Ovary (tissue), 9 donors: ENCODE data around the gene SIX4. TPM values are rescaled to one million over a fixed set of nuclear protein-coding genes. Genes with fewer than 3 reads are reported as not detected.
"Not testable (repeated sequence)": the region's sequence is repeated elsewhere in the genome, so short reads cannot be mapped to it uniquely, and the experiment has no call there.

Experiments
- DNase-seq, 5 donors: peaks; one replicate each; pipeline ENCODE4 v3.0.0-alpha.2; 2019 to 2020
- H3K27ac ChIP-seq, 2 donors: fragments of 200-600 bp; one replicate each; pipeline versions ENCODE4 v1.5.1 to v1.8.0; 2019 to 2022
- H3K27me3 ChIP-seq: fragments of 200-600 bp; one replicate; pipeline ENCODE4 v1.8.0; 2022
- H3K36me3 ChIP-seq: fragments of 200-600 bp; sonication (generic); one replicate; pipeline ENCODE4 v1.5.1; 2019
- H3K4me1 ChIP-seq: one replicate; pipeline ENCODE4 v1.8.1; 2013; ENCODE audit warnings: mild to moderate bottlenecking, moderate library complexity; ENCODE audit not compliant: insufficient read depth
- H3K4me3 ChIP-seq: fragments of 200-600 bp; sonication (generic); one replicate; pipeline ENCODE4 v1.5.1; 2017
- H3K9me3 ChIP-seq, 2 donors: fragments of 200-600 bp in 1 of 2; sonication (generic) in 1 of 2; one replicate each; pipeline versions ENCODE4 v1.5.1 to v1.8.1; 2013 to 2019; ENCODE audit warnings: mild to moderate bottlenecking in 1 of 2, moderate library complexity in 1 of 2
- EP300 ChIP-seq: sonication (generic); formaldehyde crosslinking; IDR thresholded peaks from one replicate; pipeline ENCODE4 v1.6.1; 2017; ENCODE audit warnings: antibody characterized with exemption
- POLR2A ChIP-seq: fragments of 450-650 bp; IDR thresholded peaks from one replicate; pipeline ENCODE4 v1.6.1; 2017; ENCODE audit warnings: antibody characterized with exemption, mild to moderate bottlenecking, moderate library complexity
- WGBS, 3 donors: extraction: QIAGEN DNeasy Blood & Tissue Kit in 1 of 3; methylation state at CpG; one replicate each; pipeline versions ENCODE4 v1.1.5 to v1.1.7; 2013 to 2017; 5-methylcytosine and 5-hydroxymethylcytosine counted together
- intact Hi-C, 4 donors: fragments of 100-400 bp; cut with DNase I; formaldehyde crosslinking; loops; one replicate each; pipeline versions ENCODE4 v1.11.0 to v1.15.1; 2022 to 2023
- polyA plus RNA-seq, 2 donors: library from polyadenylated mRNA; stranded (reverse); fragments of 200-250 nt in 1 of 2; fragments of 350-450 nt in 1 of 2; fragmentation: Illumina TruSeq in 1 of 2; extraction: RNeasy Lipid Tissue Mini Kit (QIAGEN cat#74804) in 1 of 2; gene quantifications; one replicate each; pipeline ENCODE4 v1.2.3, GENCODE V29; 2013 to 2014
- total RNA-seq, 7 donors: library from RNA; depleted of rRNA in 2 of 7; stranded (reverse); fragments of >200 nt in 2 of 7; fragmentation: NEBNext Ultra II Directional in 3 of 7; extraction: Animal tissue kit (Norgen Biotek cat#: 25700) in 3 of 7; gene quantifications; one replicate each; pipeline versions ENCODE4 v1.1.0 to v1.2.4, GENCODE V29; 2016 to 2023
- TF ChIP-seq, protein P1 (sequence below), 3 donors: fragments of 450-650 bp in 2 of 3; fragments of 200-600 bp in 1 of 3; IDR thresholded peaks; one replicate each; pipeline versions ENCODE4 v1.5.1 to v1.8.0; 2016 to 2022; ENCODE audit warnings: antibody characterized with exemption in 3 of 3, mild to moderate bottlenecking in 1 of 3
- donor health status: DM: no; HTN: no; CAD: no; lungs with moderate emphysema.
- donor health status: DM: no; HTN: no; CAD: no.
- donor health status: Bipolar disorder and iron deficiency.
- donor health status: DM: yes; HTN: yes; CAD: no.
- donor health status: DM: no; HTN: no; CAD: no.
- donor health status: DM: yes; HTN: yes; CAD: no.

Gene SIX4
- total and polyA plus RNA-seq, 9 donors, result 1.2 to 11.1 (median 5.8) TPM

GRCh38 chr14:60735416-60735815 is 11.3 kb upstream of the SIX4 start:
- WGBS, 3 donors, result 3 to 9% (median 4%) methylated on average over 5 of the region's 5 CpGs
- peak overlapping the region; percentile 83 for H3K4me3 ChIP-seq
- TF ChIP-seq, protein P1, sequence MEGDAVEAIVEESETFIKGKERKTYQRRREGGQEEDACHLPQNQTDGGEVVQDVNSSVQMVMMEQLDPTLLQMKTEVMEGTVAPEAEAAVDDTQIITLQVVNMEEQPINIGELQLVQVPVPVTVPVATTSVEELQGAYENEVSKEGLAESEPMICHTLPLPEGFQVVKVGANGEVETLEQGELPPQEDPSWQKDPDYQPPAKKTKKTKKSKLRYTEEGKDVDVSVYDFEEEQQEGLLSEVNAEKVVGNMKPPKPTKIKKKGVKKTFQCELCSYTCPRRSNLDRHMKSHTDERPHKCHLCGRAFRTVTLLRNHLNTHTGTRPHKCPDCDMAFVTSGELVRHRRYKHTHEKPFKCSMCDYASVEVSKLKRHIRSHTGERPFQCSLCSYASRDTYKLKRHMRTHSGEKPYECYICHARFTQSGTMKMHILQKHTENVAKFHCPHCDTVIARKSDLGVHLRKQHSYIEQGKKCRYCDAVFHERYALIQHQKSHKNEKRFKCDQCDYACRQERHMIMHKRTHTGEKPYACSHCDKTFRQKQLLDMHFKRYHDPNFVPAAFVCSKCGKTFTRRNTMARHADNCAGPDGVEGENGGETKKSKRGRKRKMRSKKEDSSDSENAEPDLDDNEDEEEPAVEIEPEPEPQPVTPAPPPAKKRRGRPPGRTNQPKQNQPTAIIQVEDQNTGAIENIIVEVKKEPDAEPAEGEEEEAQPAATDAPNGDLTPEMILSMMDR (IDR thresholded peaks at IDR 0.05), result no peak
- no peak for TF ChIP-seq EP300
- no peak for TF ChIP-seq POLR2A
- H3K4me1 ChIP-seq, result peaks cover 2% of the 10 kb centered on the region
- no peaks in the 10 kb centered on the region for H3K9me3 ChIP-seq
- no peaks in the 10 kb centered on the region for H3K27me3 ChIP-seq
- no peak overlapping the region for H3K27ac ChIP-seq
- DNase-seq, result no peak
- H3K36me3 ChIP-seq, result no peaks in the 10 kb centered on the region
- intact Hi-C loops, result no loop called here

DNA sequence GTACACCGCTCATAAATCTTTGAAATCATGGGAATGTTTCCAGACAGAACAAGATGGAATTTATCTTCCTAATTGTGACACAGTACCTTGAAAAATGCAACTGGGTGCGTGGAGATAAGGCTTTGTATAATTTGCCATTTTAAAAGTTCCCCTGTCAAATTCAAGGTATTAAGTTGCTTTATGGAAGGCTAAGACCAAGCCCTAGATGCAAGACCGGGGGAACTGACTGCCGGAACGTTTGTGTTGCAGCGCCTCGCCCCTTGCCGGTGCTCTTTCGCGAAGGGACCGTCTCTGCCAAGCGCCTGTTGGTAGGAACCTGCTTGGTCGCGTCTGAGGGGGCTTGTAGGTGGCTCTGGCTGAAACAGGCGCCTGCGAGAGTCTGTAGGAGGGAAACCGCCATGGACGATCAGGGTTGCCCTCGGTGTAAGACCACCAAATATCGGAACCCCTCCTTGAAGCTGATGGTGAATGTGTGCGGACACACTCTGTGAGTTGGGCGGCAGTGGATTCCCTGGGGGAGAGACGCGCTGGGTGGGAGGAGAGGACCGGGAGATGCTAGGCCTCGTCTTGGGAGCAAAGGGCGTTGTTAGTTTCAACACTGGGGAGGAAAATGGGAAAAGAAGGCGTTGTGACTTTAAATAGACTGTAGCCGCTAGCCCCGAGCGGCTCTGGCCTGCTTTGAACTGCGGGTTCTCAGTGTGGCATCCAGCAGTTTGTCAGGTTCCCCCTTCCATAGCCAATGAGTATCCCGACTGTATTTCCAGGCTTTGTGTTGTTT is 10.5 kb upstream of the SIX4 start, which contains the start of gene MNAT1:
TSS of gene MNAT1 (plus strand) at position 297 of the 778 bp plus-strand sequence. CDS start at position 399, 102 bp downstream.
- Histone ChIP-seq H3K36me3 (no peaks in the 10 kb centered on the region), H3K4me3 (peak within 1 kb of the TSS; percentile 83), H3K9me3 (no peaks in the 10 kb centered on the region), H3K27me3 (no peaks in the 10 kb centered on the region), H3K27ac (peak within 1 kb of the TSS; percentile 64 to 77), H3K4me1 (peaks cover 2% of the 10 kb centered on the region)
- intact Hi-C loops, result no loop called here
- WGBS, 3 donors, result 1 to 2% (median 2%) methylated on average over 33 of the region's 33 CpGs
- peak; percentile 69 to 83 (median 74) for DNase-seq
- TF ChIP-seq, protein P1 (IDR thresholded peaks at IDR 0.05), result peak in 1 of 3 donors; percentile 5
- TF ChIP-seq EP300 (no peak), POLR2A (peak; percentile 38)

DNA sequence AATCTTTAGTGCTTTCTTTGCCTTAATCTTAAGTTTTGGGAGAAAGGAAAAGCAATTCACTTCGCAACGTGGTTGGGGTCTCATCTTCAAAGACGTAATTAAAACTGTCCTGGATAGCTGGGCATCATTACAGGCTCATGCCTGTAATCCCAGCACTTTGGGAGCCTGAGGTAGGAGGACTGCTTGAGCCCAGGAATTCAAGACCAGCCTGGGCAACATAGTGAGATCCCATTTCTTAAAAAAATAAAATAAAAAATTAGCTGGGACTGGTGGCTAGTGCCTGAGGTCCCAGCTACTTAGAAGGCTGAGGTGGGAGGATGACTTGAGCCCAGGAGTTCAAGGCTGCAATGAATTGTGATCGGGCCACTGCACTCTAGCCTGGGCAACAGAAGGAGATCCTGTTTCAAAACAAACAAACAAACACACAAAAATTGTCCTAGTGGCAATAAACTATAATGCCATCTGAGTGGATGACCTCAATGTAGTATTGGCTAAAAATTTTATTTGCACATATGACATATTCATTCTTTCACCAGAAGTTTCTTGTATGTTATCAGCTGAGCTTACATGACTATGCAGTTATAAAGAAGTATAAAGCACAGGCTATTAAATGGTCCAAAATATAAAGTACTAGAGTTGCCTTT is 8.8 kb upstream of the SIX4 start:
- H3K9me3 ChIP-seq, result no peaks in the 10 kb centered on the region
- no peak overlapping the region for H3K27ac ChIP-seq
- H3K27me3 ChIP-seq, result no peaks in the 10 kb centered on the region
- no peaks in the 10 kb centered on the region for H3K36me3 ChIP-seq
- no peaks in the 10 kb centered on the region for H3K4me1 ChIP-seq
- WGBS, 3 donors, result 57 to 69% (median 61%) methylated on average over 4 of the region's 4 CpGs
- intact Hi-C loops, result no loop called here
- DNase-seq, result no peak
- H3K4me3 ChIP-seq, result no peak overlapping the region
- no peak for TF ChIP-seq POLR2A
- TF ChIP-seq EP300, result no peak
- TF ChIP-seq, protein P1 (IDR thresholded peaks at IDR 0.05), result no peak

DNA sequence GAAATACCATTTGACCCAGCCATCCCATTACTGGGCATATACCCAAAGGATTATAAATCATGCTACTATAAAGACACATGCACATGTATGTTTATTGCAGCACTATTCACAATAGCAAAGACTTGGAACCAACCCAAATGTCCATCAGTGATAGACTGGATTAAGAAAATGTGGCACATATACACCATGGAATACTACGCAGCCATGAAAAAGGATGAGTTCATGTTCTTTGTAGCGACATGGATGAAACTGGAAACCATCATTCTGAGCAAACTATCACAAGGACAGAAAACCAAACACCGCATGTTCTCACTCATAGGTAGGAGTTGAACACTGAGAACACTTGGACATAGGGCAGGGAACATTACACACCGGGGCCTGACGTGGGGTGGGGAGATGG is 7.1 kb upstream of the SIX4 start:
- intact Hi-C loops, H3K9me3 ChIP-seq, H3K4me3 ChIP-seq, H3K4me1 ChIP-seq, DNase-seq, H3K27me3 ChIP-seq, H3K36me3 ChIP-seq, H3K27ac ChIP-seq: not testable (repeated sequence)
- WGBS, 3 donors, result 94 to 98% (median 95%) methylated on average over 5 of the region's 5 CpGs
